ENCODE data around the gene RNF186. TPM values are rescaled to one million over a fixed set of nuclear protein-coding genes. Genes with fewer than 3 reads are reported as not detected.
"Not testable (repeated sequence)": the region's sequence is repeated elsewhere in the genome, so short reads cannot be mapped to it uniquely, and the experiment has no call there.

RNF186 gene
- total and polyA plus RNA-seq, 2 of the 13 experiments (the other 11 are each of a cell fraction or from before 2014, with no cell fraction given): 0.07 to 0.20 TPM

- WGBS (ENCODE audit: low lambda C conversion rate): 17% methylated on average over 7 of the region's 7 CpGs
- BruUV-seq (replicated peaks): no TSS peak
- Histone ChIP-seq H3K36me3 (replicated peaks in 1 of 2; ENCODE audit: control insufficient read depth in 1 of 2, insufficient read depth in 2 of 2, low read length in 2 of 2) (no peaks in the 10 kb centered on the region), H3K27me3 (ENCODE audit: control insufficient read depth in 1 of 2, insufficient read depth in 2 of 2, low read length in 2 of 2) (peaks cover 1 to 7% of the 10 kb centered on the region in 2 experiments; a peak in 3 of 5 replicates), H4K20me1 (ENCODE audit: insufficient read depth, low read length) (no peaks in the 10 kb centered on the region), H3K9me3 (ENCODE audit: low read length) (no peaks in the 10 kb centered on the region), H3K4me1 (ENCODE audit: insufficient read depth, low read length) (peaks cover 10% of the 10 kb centered on the region), H3K79me2 (ENCODE audit: insufficient read depth, low read length) (no peaks in the 10 kb centered on the region), H3K9ac (ENCODE audit: insufficient read depth, low read depth, low read length) (no peak overlapping the region), H2AFZ (ENCODE audit: low read length) (no peak overlapping the region), H3K4me3 (replicated peaks in 1 of 3; ENCODE audit: insufficient read depth in 1 of 3, low read depth in 2 of 3, low read length in 3 of 3) (no peak overlapping the region), H3K4me2 (ENCODE audit: low read depth, low read length) (no peak overlapping the region), H3K27ac (ENCODE audit: extremely low read length, insufficient read depth, low read length) (no peak overlapping the region)
- FAIRE-seq (no peak), DNase-seq (ENCODE audit: low spot score) (no peak), ATAC-seq (no peak)
- intact Hi-C loops (cut with micrococcal nuclease; ENCODE audit: unreplicated experiment): no loop called here
- TF ChIP-seq ZNF329 (CRISPR knock-in tag; IDR thresholded peaks at IDR 0.05; ENCODE audit: low read depth) (no peak), ZNF740 (CRISPR knock-in tag; IDR thresholded peaks at IDR 0.05) (no peak), JARID2 (CRISPR knock-in tag; IDR thresholded peaks at IDR 0.05; ENCODE audit: insufficient replicate concordance) (no peak), ZFAT (CRISPR knock-in tag; conservative IDR thresholded peaks at IDR 0.05) (no peak), ZNF407 (CRISPR knock-in tag; IDR thresholded peaks at IDR 0.05; ENCODE audit: not compliant biosample characterization) (no peak), IKZF4 (CRISPR knock-in tag; IDR thresholded peaks at IDR 0.05; ENCODE audit: borderline replicate concordance, low read depth, not compliant biosample characterization) (no peak), FLYWCH1 (CRISPR knock-in tag; IDR thresholded peaks at IDR 0.05) (no peak)
- in situ Hi-C loops (cut with HindIII; ENCODE audit: extremely low pct_ligation_motif_present, low pct_unique_long_range_greater_than_20kb): no loop called here
- CTCF ChIA-PET (ENCODE audit: low intra/inter-chr PET ratio, low total read pairs): no interaction called here
- POLR2A ChIA-PET: no interaction called here
These were observed 35.1 kb upstream of the RNF186 start for GRCh38 chr1:19850214-19850613.

- H3K27me3 ChIP-seq (ENCODE audit: control insufficient read depth in 1 of 2, insufficient read depth in 2 of 2, low read length in 2 of 2); H3K36me3 ChIP-seq (replicated peaks in 1 of 2; ENCODE audit: control insufficient read depth in 1 of 2, insufficient read depth in 2 of 2, low read length in 2 of 2); H2AFZ ChIP-seq (ENCODE audit: low read length); FAIRE-seq; CTCF ChIA-PET (ENCODE audit: low intra/inter-chr PET ratio, low total read pairs); H3K27ac ChIP-seq (ENCODE audit: extremely low read length, insufficient read depth, low read length); POLR2A ChIA-PET; H3K9ac ChIP-seq (ENCODE audit: insufficient read depth, low read depth, low read length); H3K9me3 ChIP-seq (ENCODE audit: low read length); H3K79me2 ChIP-seq (ENCODE audit: insufficient read depth, low read length); BruUV-seq (replicated peaks); H3K4me2 ChIP-seq (ENCODE audit: low read depth, low read length); in situ Hi-C loops (cut with HindIII; ENCODE audit: extremely low pct_ligation_motif_present, low pct_unique_long_range_greater_than_20kb); DNase-seq (ENCODE audit: low spot score); H3K4me3 ChIP-seq (replicated peaks in 1 of 3; ENCODE audit: insufficient read depth in 1 of 3, low read depth in 2 of 3, low read length in 3 of 3); H4K20me1 ChIP-seq (ENCODE audit: insufficient read depth, low read length); ATAC-seq; intact Hi-C loops (cut with micrococcal nuclease; ENCODE audit: unreplicated experiment): not testable (repeated sequence)
- WGBS (ENCODE audit: low lambda C conversion rate): 29% methylated on average over 3 of the region's 3 CpGs
- H3K4me1 ChIP-seq (ENCODE audit: insufficient read depth, low read length): peaks cover 10% of the 10 kb centered on the region
These were observed 34.2 kb upstream of the RNF186 start for GRCh38 chr1:19849307-19849706.

Data from HepG2 (cell line).